ENCODE results near the gene TMEM101.

GRCh38 chr17:43982171-43982570, 32.6 kb downstream of the TMEM101 start:
- TF ChIP-seq, protein P1, sequence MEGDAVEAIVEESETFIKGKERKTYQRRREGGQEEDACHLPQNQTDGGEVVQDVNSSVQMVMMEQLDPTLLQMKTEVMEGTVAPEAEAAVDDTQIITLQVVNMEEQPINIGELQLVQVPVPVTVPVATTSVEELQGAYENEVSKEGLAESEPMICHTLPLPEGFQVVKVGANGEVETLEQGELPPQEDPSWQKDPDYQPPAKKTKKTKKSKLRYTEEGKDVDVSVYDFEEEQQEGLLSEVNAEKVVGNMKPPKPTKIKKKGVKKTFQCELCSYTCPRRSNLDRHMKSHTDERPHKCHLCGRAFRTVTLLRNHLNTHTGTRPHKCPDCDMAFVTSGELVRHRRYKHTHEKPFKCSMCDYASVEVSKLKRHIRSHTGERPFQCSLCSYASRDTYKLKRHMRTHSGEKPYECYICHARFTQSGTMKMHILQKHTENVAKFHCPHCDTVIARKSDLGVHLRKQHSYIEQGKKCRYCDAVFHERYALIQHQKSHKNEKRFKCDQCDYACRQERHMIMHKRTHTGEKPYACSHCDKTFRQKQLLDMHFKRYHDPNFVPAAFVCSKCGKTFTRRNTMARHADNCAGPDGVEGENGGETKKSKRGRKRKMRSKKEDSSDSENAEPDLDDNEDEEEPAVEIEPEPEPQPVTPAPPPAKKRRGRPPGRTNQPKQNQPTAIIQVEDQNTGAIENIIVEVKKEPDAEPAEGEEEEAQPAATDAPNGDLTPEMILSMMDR (IDR thresholded peaks at IDR 0.05) = no peak
- no peak for TF ChIP-seq ZFX (IDR thresholded peaks at IDR 0.05; ENCODE audit: borderline replicate concordance)
